BLaER1 (cell line): ENCODE measurements around the gene PHF1.

Experiments used
- H3K27ac ChIP-seq: shearing (Covaris generic); formaldehyde crosslinking; 2 replicates; pipeline ENCODE4 v1.8.1; 2022
- H3K27me3 ChIP-seq: shearing (Covaris generic); formaldehyde crosslinking; 2 replicates; pipeline ENCODE4 v1.8.1; 2022
- H3K36me3 ChIP-seq: shearing (Covaris generic); formaldehyde crosslinking; 2 replicates; pipeline ENCODE4 v1.8.1; 2022
- H3K4me1 ChIP-seq: shearing (Covaris generic); formaldehyde crosslinking; 2 replicates; pipeline ENCODE4 v1.8.1; 2022
- H3K4me2 ChIP-seq: shearing (Covaris generic); formaldehyde crosslinking; 2 replicates; pipeline ENCODE4 v1.8.1; 2022
- H3K4me3 ChIP-seq: shearing (Covaris generic); formaldehyde crosslinking; 2 replicates; pipeline ENCODE4 v1.8.1; 2022
- H3K9ac ChIP-seq: shearing (Covaris generic); formaldehyde crosslinking; 2 replicates; pipeline ENCODE4 v1.8.1; 2022
- H3K9me3 ChIP-seq: shearing (Covaris generic); formaldehyde crosslinking; 2 replicates; pipeline ENCODE4 v1.8.1; 2022
- H4K20me1 ChIP-seq: shearing (Covaris generic); formaldehyde crosslinking; 2 replicates; pipeline ENCODE4 v1.8.1; 2022
- Cebpa-rat ChIP-seq: shearing (Covaris generic); IDR thresholded peaks from 2 replicates; pipeline ENCODE4 v1.8.1; 2022

PHF1 gene

GRCh38 chr6:33417128-33417902 is 6.5 kb downstream of the PHF1 start:
- H3K9me3 ChIP-seq = no peaks in the 10 kb centered on the region
- peak overlapping the region; percentile 98 for H3K4me2 ChIP-seq
- H3K36me3 ChIP-seq = peaks cover 39% of the 10 kb centered on the region
- peak overlapping the region; percentile 81 for H3K4me3 ChIP-seq
- peaks cover 72% of the 10 kb centered on the region for H3K4me1 ChIP-seq
- H3K27me3 ChIP-seq = peaks cover 3% of the 10 kb centered on the region; the same call in 1 of the 2 replicates
- TF ChIP-seq Cebpa-rat = no peak
- peak overlapping the region; percentile 71 for H3K27ac ChIP-seq
- peak overlapping the region; percentile 81 for H3K9ac ChIP-seq
- H4K20me1 ChIP-seq = peaks cover 44% of the 10 kb centered on the region

GRCh38 chr6:33417903-33418689 is 7.3 kb downstream of the PHF1 start, which contains the start of gene CUTA:
Gene CUTA (minus strand): TSS chr6:33418107. CDS start chr6:33418000, 107 bp downstream.
- H3K36me3 ChIP-seq = peaks cover 32% of the 10 kb centered on the region
- H3K27ac ChIP-seq = peak within 1 kb of the TSS; percentile 86
- peak within 1 kb of the TSS; percentile 81 for H3K4me3 ChIP-seq
- H4K20me1 ChIP-seq = peaks cover 36% of the 10 kb centered on the region
- peak within 1 kb of the TSS; percentile 98 for H3K4me2 ChIP-seq
- TF ChIP-seq Cebpa-rat = no peak
- H3K27me3 ChIP-seq = peaks cover 4% of the 10 kb centered on the region; the same call in 1 of the 2 replicates
- no peaks in the 10 kb centered on the region for H3K9me3 ChIP-seq
- H3K4me1 ChIP-seq = peaks cover 64% of the 10 kb centered on the region
- peak within 1 kb of the TSS; percentile 81 for H3K9ac ChIP-seq

- no peak for TF ChIP-seq Cebpa-rat
- Histone ChIP-seq H3K9me3 (no peaks in the 10 kb centered on the region), H3K27ac (peak overlapping the region; percentile 86), H3K4me2 (peak overlapping the region; percentile 91), H3K4me3 (peak overlapping the region; percentile 81), H4K20me1 (peaks cover 29% of the 10 kb centered on the region), H3K4me1 (peaks cover 59% of the 10 kb centered on the region), H3K27me3 (peaks cover 4% of the 10 kb centered on the region; the same call in 1 of the 2 replicates), H3K9ac (peak overlapping the region; percentile 70), H3K36me3 (peaks cover 25% of the 10 kb centered on the region)
Measured at GRCh38 chr6:33418690-33419291, 8.0 kb downstream of the PHF1 start.

- Histone ChIP-seq H3K27me3 (peaks cover 4% of the 10 kb centered on the region; the same call in 1 of the 2 replicates), H3K36me3 (peaks cover 17% of the 10 kb centered on the region), H3K4me1 (peaks cover 59% of the 10 kb centered on the region), H3K27ac (peak within 1 kb of the TSS; percentile 86), H3K9ac (peak within 1 kb of the TSS; percentile 67), H3K9me3 (no peaks in the 10 kb centered on the region), H3K4me3 (peak within 1 kb of the TSS; percentile 81; the same call in 1 of the 2 replicates), H3K4me2 (peak within 1 kb of the TSS; percentile 91), H4K20me1 (peaks cover 26% of the 10 kb centered on the region)
- no peak for TF ChIP-seq Cebpa-rat
Measured at GRCh38 chr6:33419580-33420490, 9.0 kb downstream of the PHF1 start, which contains the start of gene SYNGAP1. Gene SYNGAP1 (plus strand): TSS chr6:33420065. CDS start chr6:33420265, 200 bp downstream.

GRCh38 chr6:33420491-33421343 is 9.9 kb downstream of the PHF1 start:
- H3K9ac ChIP-seq = no peak overlapping the region
- TF ChIP-seq Cebpa-rat = no peak
- H3K27me3 ChIP-seq = peaks cover 4% of the 10 kb centered on the region; the same call in 1 of the 2 replicates
- H3K4me1 ChIP-seq = peaks cover 54% of the 10 kb centered on the region
- H4K20me1 ChIP-seq = peaks cover 17% of the 10 kb centered on the region
- H3K27ac ChIP-seq = no peak overlapping the region
- H3K4me2 ChIP-seq = peak overlapping the region; percentile 45; the same call in 1 of the 2 replicates
- H3K4me3 ChIP-seq = no peak overlapping the region
- no peaks in the 10 kb centered on the region for H3K9me3 ChIP-seq
- H3K36me3 ChIP-seq = peaks cover 8% of the 10 kb centered on the region

- Histone ChIP-seq H3K4me1 (peaks cover 48% of the 10 kb centered on the region), H3K36me3 (peaks cover 2% of the 10 kb centered on the region), H3K4me3 (no peak overlapping the region), H3K27ac (no peak overlapping the region), H3K9ac (no peak overlapping the region), H3K9me3 (no peaks in the 10 kb centered on the region), H3K27me3 (peaks cover 4% of the 10 kb centered on the region; the same call in 1 of the 2 replicates), H4K20me1 (peaks cover 12% of the 10 kb centered on the region), H3K4me2 (peak overlapping the region; percentile 19; the same call in 1 of the 2 replicates)
- TF ChIP-seq Cebpa-rat = no peak
Measured at GRCh38 chr6:33421344-33421643, 10.5 kb downstream of the PHF1 start.

GRCh38 chr6:33423777-33424176 is 13.0 kb downstream of the PHF1 start:
- Histone ChIP-seq H3K4me1 (peaks cover 46% of the 10 kb centered on the region), H3K36me3 (no peaks in the 10 kb centered on the region; the same call in 1 of the 2 replicates), H3K4me3 (no peak overlapping the region), H3K9ac (no peak overlapping the region), H3K9me3 (no peaks in the 10 kb centered on the region), H3K4me2 (peak overlapping the region; percentile 87; the same call in 1 of the 2 replicates), H3K27me3 (peaks cover 4% of the 10 kb centered on the region; the same call in 1 of the 2 replicates), H4K20me1 (no peaks in the 10 kb centered on the region), H3K27ac (no peak overlapping the region)
- TF ChIP-seq Cebpa-rat = no peak
